CD14-positive monocyte (primary cell): ENCODE results near the gene ZNF524. TPM values are rescaled to one million over a fixed set of nuclear protein-coding genes. Genes with fewer than 3 reads are reported as not detected.
A peak's percentile ranks its signal among the peaks of the same experiment; 100 is the strongest.

Experiments used
- DNase-seq, 3 donors: peaks; one replicate each; pipeline ENCODE4 v3.0.0-alpha.2; 2011 to 2022
- H2AFZ ChIP-seq: 2 replicates; pipeline ENCODE4 v1.6.0; 2012; ENCODE audit warnings: mild to moderate bottlenecking, low read depth, low read length, inconsistent platforms; ENCODE audit not compliant: insufficient read depth, poor library complexity, severe bottlenecking
- H3K27ac ChIP-seq, 2 donors: 1 replicate in 1 of 2; 2 replicates in 1 of 2; pipeline ENCODE4 v1.5.1; 2012 to 2013; ENCODE audit warnings: low read length in 2 of 2, control low read depth in 1 of 2, inconsistent platforms in 1 of 2, low read depth in 1 of 2, mild to moderate bottlenecking in 1 of 2
- H3K27me3 ChIP-seq, 2 donors: one replicate each; pipeline versions ENCODE4 v1.6.0 to v1.6.1; 2011 to 2013; ENCODE audit warnings: low read length in 2 of 2; ENCODE audit not compliant: control insufficient read depth in 2 of 2, insufficient read depth in 2 of 2
- H3K36me3 ChIP-seq, 2 donors: replicated peaks in 1 of 2; 1 replicate in 1 of 2; 2 replicates in 1 of 2; pipeline versions ENCODE4 v1.5.1 to v1.6.1; 2012 to 2013; ENCODE audit warnings: low read length in 2 of 2, control low read depth in 1 of 2, inconsistent platforms in 1 of 2, mild to moderate bottlenecking in 1 of 2; ENCODE audit not compliant: insufficient read depth in 2 of 2, control insufficient read depth in 1 of 2
- H3K4me1 ChIP-seq, 2 donors: 1 replicate in 1 of 2; 2 replicates in 1 of 2; pipeline versions ENCODE4 v1.5.1 to v1.6.1; 2012 to 2013; ENCODE audit warnings: low read length in 2 of 2, control low read depth in 1 of 2, inconsistent platforms in 1 of 2, mild to moderate bottlenecking in 1 of 2, moderate library complexity in 1 of 2; ENCODE audit not compliant: insufficient read depth in 2 of 2, control insufficient read depth in 1 of 2
- H3K4me2 ChIP-seq: replicated peaks from 2 replicates; pipeline ENCODE3; 2012; ENCODE audit warnings: low read length, moderate library complexity, mild to moderate bottlenecking; ENCODE audit not compliant: poor library complexity, severe bottlenecking; ENCODE audit errors: extremely low read depth
- H3K4me3 ChIP-seq, 3 experiments: fragments of 200-600 bp in 1 of 3; sonication (generic) in 1 of 3; replicated peaks in 1 of 3; 1 replicate in 2 of 3; 2 replicates in 1 of 3; pipeline ENCODE4 v1.5.1; 2011 to 2013; ENCODE audit warnings: low read length in 3 of 3, mild to moderate bottlenecking in 3 of 3, control low read depth in 2 of 3, low read depth in 2 of 3, inconsistent platforms in 1 of 3, moderate library complexity in 1 of 3
- H3K79me2 ChIP-seq: 2 replicates; pipeline ENCODE4 v1.6.0; 2012; ENCODE audit warnings: mild to moderate bottlenecking, control low read depth, inconsistent platforms, low read length, moderate library complexity; ENCODE audit not compliant: insufficient read depth
- H3K9ac ChIP-seq: 2 replicates; pipeline ENCODE4 v1.6.0; 2017; ENCODE audit warnings: low read length, mild to moderate bottlenecking; ENCODE audit not compliant: insufficient read depth, poor library complexity, severe bottlenecking
- H3K9me3 ChIP-seq, 2 donors: replicated peaks in 1 of 2; 1 replicate in 1 of 2; 2 replicates in 1 of 2; pipeline versions ENCODE4 v1.5.1 to v1.6.1; 2012 to 2013; ENCODE audit warnings: low read length in 2 of 2, control low read depth in 1 of 2; ENCODE audit not compliant: control insufficient read depth in 1 of 2, insufficient read depth in 1 of 2
- H4K20me1 ChIP-seq: 2 replicates; pipeline ENCODE4 v1.6.0; 2012; ENCODE audit warnings: mild to moderate bottlenecking, low read length, control low read depth, moderate library complexity; ENCODE audit not compliant: insufficient read depth
- H3K27ac Mint-ChIP-seq, 7 donors: one replicate each; pipeline ENCODE4 v1.8.0; 2020; ENCODE audit warnings: mild to moderate bottlenecking in 7 of 7, mixed read lengths in 7 of 7, moderate library complexity in 6 of 7, inconsistent platforms in 2 of 7
- H3K27me3 Mint-ChIP-seq, 3 donors: one replicate each; pipeline ENCODE4 v1.8.0; 2021 to 2022; ENCODE audit warnings: low read depth in 3 of 3, mild to moderate bottlenecking in 3 of 3, mixed read lengths in 3 of 3, moderate library complexity in 3 of 3, inconsistent platforms in 1 of 3
- H3K36me3 Mint-ChIP-seq, 2 donors: one replicate each; pipeline ENCODE4 v1.8.0; 2020; ENCODE audit warnings: mixed read lengths in 2 of 2, inconsistent platforms in 1 of 2, mild to moderate bottlenecking in 1 of 2
- H3K4me1 Mint-ChIP-seq: one replicate; pipeline ENCODE4 v1.8.0; 2020; ENCODE audit warnings: mild to moderate bottlenecking, mixed read lengths
- H3K4me3 Mint-ChIP-seq, 2 donors: one replicate each; pipeline ENCODE4 v1.8.0; 2020; ENCODE audit warnings: mild to moderate bottlenecking in 2 of 2, mixed read lengths in 2 of 2, moderate library complexity in 1 of 2
- H3K9me3 Mint-ChIP-seq, 7 donors: one replicate each; pipeline ENCODE4 v1.8.0; 2020 to 2022; ENCODE audit warnings: mixed read lengths in 7 of 7, mild to moderate bottlenecking in 6 of 7, moderate library complexity in 6 of 7, inconsistent platforms in 2 of 7
- WGBS: methylation state at CpG from one replicate; pipeline ENCODE4 v1.1.5; 2013; ENCODE audit warnings: missing lambda C conversion rate; ENCODE audit not compliant: insufficient coverage; 5-methylcytosine and 5-hydroxymethylcytosine counted together
- intact Hi-C, 2 donors: fragments of 100-400 bp; cut with micrococcal nuclease; formaldehyde crosslinking; loops; one replicate each; pipeline versions ENCODE4 v1.15.0 to v1.15.1; 2023
- polyA plus RNA-seq, 3 donors: library from polyadenylated mRNA; depleted of rRNA in 1 of 3; unstranded in 2 of 3; stranded (reverse) in 1 of 3; fragments of 300-500 nt in 2 of 3; fragments of >200 nt in 1 of 3; fragmentation: Illumina TruSeq in 2 of 3; gene quantifications; 1 replicate in 2 of 3; 2 replicates in 1 of 3; pipeline ENCODE4 v1.2.3, GENCODE V29; 2012 to 2021
- TF ChIP-seq, protein P1 (sequence below): fragments of 200-600 bp; IDR thresholded peaks from one replicate; pipeline ENCODE4 v1.8.0; 2022; ENCODE audit warnings: antibody characterized with exemption, mild to moderate bottlenecking

The ZNF524 gene
- polyA plus RNA-seq, 3 donors, result 27.9 to 45.7 (median 41.8) TPM

DNA sequence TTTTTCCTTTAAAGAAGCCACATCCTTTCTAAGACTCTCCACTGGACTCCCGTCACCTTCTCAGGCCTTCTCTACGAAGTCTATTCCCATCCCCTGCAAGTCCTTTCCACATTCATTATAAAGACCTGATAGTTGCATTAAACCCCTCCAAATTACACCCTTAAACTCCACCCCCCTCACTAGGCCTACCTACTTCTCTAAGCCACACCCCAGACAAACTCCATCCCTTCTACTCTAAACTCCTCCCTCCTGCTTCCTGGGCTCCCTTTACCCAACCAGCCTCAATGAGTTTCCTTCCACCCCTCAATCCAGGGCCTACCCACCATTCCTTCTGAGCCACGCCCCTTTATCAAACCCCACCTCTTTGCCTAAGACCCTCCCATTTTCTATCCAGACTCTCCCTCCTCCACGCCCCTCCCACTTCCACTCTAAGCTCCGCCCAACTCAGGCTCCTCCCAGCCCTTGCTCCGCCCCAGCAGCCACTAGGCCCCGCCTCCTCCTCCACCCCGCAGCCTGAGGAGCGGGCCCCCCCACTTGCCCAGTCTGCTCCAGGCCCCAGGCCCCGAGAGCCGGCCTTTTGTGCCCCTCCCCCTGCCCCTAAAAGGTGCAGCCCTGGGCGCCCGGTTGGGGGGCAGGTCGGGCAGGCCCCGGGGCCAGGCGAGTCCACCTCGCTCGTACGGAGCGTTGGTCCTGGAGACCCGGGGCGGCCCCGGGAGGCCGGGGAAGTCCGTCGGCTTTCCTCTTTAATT, 1.2 kb upstream of the ZNF524 start:
- Histone ChIP-seq H3K9ac (peak overlapping the region; percentile 86), H3K27me3 (no peaks in the 10 kb centered on the region), H3K4me1 (peaks cover 15 to 31% of the 10 kb centered on the region in 2 donors), H3K4me3 (peak overlapping the region; percentile 69 to 92 (median 84)), H2AFZ (peak overlapping the region; percentile 81), H3K79me2 (peaks cover 41% of the 10 kb centered on the region), H3K36me3 (peaks cover 19 to 44% of the 10 kb centered on the region in 2 donors), H3K27ac (peak overlapping the region; percentile 78 to 90), H3K9me3 (peaks cover 0 to 10% of the 10 kb centered on the region in 2 donors), H3K4me2 (peak overlapping the region; percentile 97), H4K20me1 (no peaks in the 10 kb centered on the region)
- peaks cover 6 to 18% (median 12%) of the 10 kb centered on the region in 7 donors for H3K9me3 Mint-ChIP-seq
- peak overlapping the region; percentile 95 to 100 for H3K4me3 Mint-ChIP-seq
- peak overlapping the region; percentile 91 to 99 (median 97) for H3K27ac Mint-ChIP-seq
- H3K4me1 Mint-ChIP-seq, result peaks cover 24% of the 10 kb centered on the region
- H3K36me3 Mint-ChIP-seq, result peaks cover 25 to 38% of the 10 kb centered on the region in 2 donors
- no peaks in the 10 kb centered on the region for H3K27me3 Mint-ChIP-seq
- intact Hi-C loops, result loop anchor here (1.0 to 2.0 kb wide), 3 partner anchors 12 to 77 kb away; partner anchors contain the start of gene ZNF784 (in 1 of the 2)
- WGBS, result 8% methylated on average over 21 of the region's 26 CpGs
- TF ChIP-seq, protein P1, sequence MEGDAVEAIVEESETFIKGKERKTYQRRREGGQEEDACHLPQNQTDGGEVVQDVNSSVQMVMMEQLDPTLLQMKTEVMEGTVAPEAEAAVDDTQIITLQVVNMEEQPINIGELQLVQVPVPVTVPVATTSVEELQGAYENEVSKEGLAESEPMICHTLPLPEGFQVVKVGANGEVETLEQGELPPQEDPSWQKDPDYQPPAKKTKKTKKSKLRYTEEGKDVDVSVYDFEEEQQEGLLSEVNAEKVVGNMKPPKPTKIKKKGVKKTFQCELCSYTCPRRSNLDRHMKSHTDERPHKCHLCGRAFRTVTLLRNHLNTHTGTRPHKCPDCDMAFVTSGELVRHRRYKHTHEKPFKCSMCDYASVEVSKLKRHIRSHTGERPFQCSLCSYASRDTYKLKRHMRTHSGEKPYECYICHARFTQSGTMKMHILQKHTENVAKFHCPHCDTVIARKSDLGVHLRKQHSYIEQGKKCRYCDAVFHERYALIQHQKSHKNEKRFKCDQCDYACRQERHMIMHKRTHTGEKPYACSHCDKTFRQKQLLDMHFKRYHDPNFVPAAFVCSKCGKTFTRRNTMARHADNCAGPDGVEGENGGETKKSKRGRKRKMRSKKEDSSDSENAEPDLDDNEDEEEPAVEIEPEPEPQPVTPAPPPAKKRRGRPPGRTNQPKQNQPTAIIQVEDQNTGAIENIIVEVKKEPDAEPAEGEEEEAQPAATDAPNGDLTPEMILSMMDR, result no peak
- peak; percentile 83 to 94 (median 92) for DNase-seq

DNA sequence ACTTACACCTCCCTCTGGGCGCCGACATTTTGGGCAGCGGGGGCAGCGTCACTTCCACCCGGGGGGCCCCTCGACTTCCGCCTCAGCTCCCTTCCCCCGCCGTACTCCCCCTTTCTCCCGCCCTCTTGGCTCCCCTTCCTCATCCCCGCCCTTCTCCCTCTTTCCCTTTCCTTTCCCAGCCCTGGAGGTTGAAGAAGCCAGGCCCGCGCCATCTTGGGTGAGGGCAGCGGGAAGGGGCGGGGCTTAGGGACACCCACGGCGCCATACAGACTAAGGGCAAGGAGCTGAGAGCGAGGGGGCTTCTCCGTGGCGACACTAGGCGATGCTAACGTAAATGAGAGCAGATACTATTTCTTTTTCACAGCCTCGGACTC, 633 bp upstream of the ZNF524 start, which contains the start of gene FIZ1:
Gene FIZ1, minus strand, starts transcription at position 50 of the 374 bp plus-strand sequence. CDS start 1,652 bp downstream, outside the sequence.
- Histone ChIP-seq H3K27me3 (no peaks in the 10 kb centered on the region), H4K20me1 (no peaks in the 10 kb centered on the region), H2AFZ (peak within 1 kb of the TSS; percentile 81), H3K9ac (peak within 1 kb of the TSS; percentile 86), H3K9me3 (peaks cover 0 to 10% of the 10 kb centered on the region in 2 donors), H3K4me1 (peaks cover 20 to 37% of the 10 kb centered on the region in 2 donors), H3K79me2 (peaks cover 41% of the 10 kb centered on the region), H3K4me2 (peak within 1 kb of the TSS; percentile 97), H3K4me3 (peak within 1 kb of the TSS; percentile 69 to 92 (median 84)), H3K36me3 (peaks cover 18 to 41% of the 10 kb centered on the region in 2 donors), H3K27ac (peak within 1 kb of the TSS; percentile 78 to 90)
- Mint-ChIP-seq H3K27ac (peak within 1 kb of the TSS; percentile 91 to 99 (median 97)), H3K4me3 (peak within 1 kb of the TSS; percentile 95 to 100), H3K27me3 (no peaks in the 10 kb centered on the region), H3K36me3 (peaks cover 25 to 34% of the 10 kb centered on the region in 2 donors), H3K9me3 (peaks cover 6 to 18% (median 12%) of the 10 kb centered on the region in 7 donors), H3K4me1 (peaks cover 27% of the 10 kb centered on the region)
- intact Hi-C loops, result loop anchor here (1.0 to 2.0 kb wide), 3 partner anchors 12 to 77 kb away; partner anchors contain the start of gene ZNF784 (in 1 of the 2)
- 0% methylated on average over 22 of the region's 23 CpGs for WGBS
- TF ChIP-seq, protein P1, result no peak
- DNase-seq, result peak; percentile 96 to 99 (median 98)
